SHP77 (cell line): ENCODE data around the gene HSD11B1L.

Experiments
- DNase-seq, 2 experiments: peaks; one replicate each; lab custom pipeline; 2025; lab: John Stamatoyannopoulos, UW

The HSD11B1L gene

GRCh38 chr19:5680437-5681368 lies at the start of gene HSD11B1L, which contains the start of gene MICOS13:
HSD11B1L (plus strand) TSS chr19:5681027; CDS start chr19:5684833, 3,806 bp downstream.
MICOS13 (minus strand) TSS chr19:5680516; CDS start chr19:5680486, 30 bp downstream.
- peak; percentile 98 for DNase-seq

- DNase-seq, result no peak
Measured at GRCh38 chr19:5631567-5632240, 49.1 kb upstream of the HSD11B1L start.

- DNase-seq, result no peak
Measured at GRCh38 chr19:5632241-5632612, 48.6 kb upstream of the HSD11B1L start.

GRCh38 chr19:5632657-5633056 lies 48.2 kb upstream of the HSD11B1L start:
- no peak for DNase-seq

- DNase-seq, result no peak
Measured at GRCh38 chr19:5635427-5635826, 45.4 kb upstream of the HSD11B1L start.

GRCh38 chr19:5637971-5638370 lies 42.9 kb upstream of the HSD11B1L start:
- DNase-seq, result no peak

- DNase-seq, result no peak
Measured at GRCh38 chr19:5641171-5641570, 39.7 kb upstream of the HSD11B1L start.

- no peak for DNase-seq
Measured at GRCh38 chr19:5642204-5642603, 38.6 kb upstream of the HSD11B1L start.

- DNase-seq, result no peak
Measured at GRCh38 chr19:5643060-5643459, 37.8 kb upstream of the HSD11B1L start.

GRCh38 chr19:5644037-5644436 lies 36.8 kb upstream of the HSD11B1L start:
- no peak for DNase-seq

- no peak for DNase-seq
Measured at GRCh38 chr19:5645409-5645808, 35.4 kb upstream of the HSD11B1L start.

- no peak for DNase-seq
Measured at GRCh38 chr19:5646703-5647102, 34.1 kb upstream of the HSD11B1L start.

- no peak for DNase-seq
Measured at GRCh38 chr19:5648464-5648863, 32.4 kb upstream of the HSD11B1L start.

GRCh38 chr19:5651361-5651760 lies 29.5 kb upstream of the HSD11B1L start:
- no peak for DNase-seq

- no peak for DNase-seq
Measured at GRCh38 chr19:5652261-5652660, 28.6 kb upstream of the HSD11B1L start.

- DNase-seq, result no peak
Measured at GRCh38 chr19:5654931-5655330, 25.9 kb upstream of the HSD11B1L start.

- no peak for DNase-seq
Measured at GRCh38 chr19:5655412-5655811, 25.4 kb upstream of the HSD11B1L start.

GRCh38 chr19:5661483-5661882 lies 19.3 kb upstream of the HSD11B1L start:
- DNase-seq, result no peak

GRCh38 chr19:5663904-5664303 lies 16.9 kb upstream of the HSD11B1L start:
- no peak for DNase-seq

GRCh38 chr19:5664515-5664914 lies 16.3 kb upstream of the HSD11B1L start:
- DNase-seq, result no peak

GRCh38 chr19:5665781-5666513 lies 14.9 kb upstream of the HSD11B1L start:
- no peak for DNase-seq

- no peak for DNase-seq
Measured at GRCh38 chr19:5666921-5667610, 13.8 kb upstream of the HSD11B1L start.
